HG03558 (cell line): ENCODE data around the gene PPP1CC.
"Not testable (repeated sequence)": the region's sequence is repeated elsewhere in the genome, so short reads cannot be mapped to it uniquely, and the experiment has no call there.

Experiments
- ATAC-seq: cut with Tn5 transposase; IDR thresholded peaks from one replicate; pipeline ENCODE4 v1.9.1; 2021; ENCODE audit warnings: moderate number of reproducible peaks; ENCODE audit not compliant: unreplicated experiment; ENCODE audit errors: extremely low read depth

PPP1CC gene

GRCh38 chr12:110742718-110743570, at the start of gene PPP1CC:
Gene PPP1CC (minus strand): TSS chr12:110742891. CDS start chr12:110742707, 184 bp downstream.
- peak; percentile 57 for ATAC-seq

- no peak for ATAC-seq
These were observed 48.9 kb upstream of the PPP1CC start for GRCh38 chr12:110791589-110791988.

- no peak for ATAC-seq
These were observed 47.6 kb upstream of the PPP1CC start for GRCh38 chr12:110790301-110790700.

DNA sequence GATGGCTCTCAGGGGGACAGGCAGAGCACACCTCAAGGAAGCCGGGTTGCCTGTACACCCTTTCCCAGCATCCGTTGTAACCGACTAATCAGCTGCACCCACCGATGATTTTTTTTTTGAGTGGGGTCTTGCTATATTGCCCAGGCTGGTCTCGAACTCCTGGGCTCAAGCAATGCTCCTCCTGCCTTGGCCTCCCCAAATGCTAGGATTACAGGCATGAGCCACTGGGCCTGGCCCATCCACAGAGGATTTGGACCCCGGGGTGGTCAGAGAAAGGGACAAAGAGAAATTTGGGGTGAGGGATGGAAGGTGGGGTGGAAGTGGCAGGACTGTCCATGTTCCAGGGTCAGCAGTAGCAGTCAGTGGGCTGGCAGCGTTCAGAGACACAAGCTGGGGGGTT, 43.3 kb upstream of the PPP1CC start:
- ATAC-seq: no peak

DNA sequence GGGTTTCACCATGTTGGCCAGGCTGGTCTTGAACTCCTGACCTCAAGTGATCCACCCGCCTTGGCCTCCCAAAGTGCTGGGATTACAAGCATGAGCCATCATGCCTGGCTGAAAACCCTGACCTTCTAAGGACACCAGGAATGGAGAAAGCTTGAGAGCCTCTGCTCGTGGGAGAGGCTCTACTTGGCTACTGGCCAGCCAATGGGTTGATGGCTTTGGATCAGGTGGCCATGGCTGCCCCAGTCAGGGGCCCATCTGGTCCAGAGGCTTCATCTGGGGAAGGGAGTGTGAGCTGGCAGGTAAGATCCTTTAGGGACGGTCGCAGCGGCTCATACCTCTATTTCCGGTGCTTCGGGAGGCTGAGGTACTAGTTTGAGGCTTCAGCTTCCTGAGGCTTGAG, 42.5 kb upstream of the PPP1CC start:
- no peak for ATAC-seq

- no peak for ATAC-seq
These were observed 40.2 kb upstream of the PPP1CC start for GRCh38 chr12:110782922-110783321.

GRCh38 chr12:110782094-110782493, 39.4 kb upstream of the PPP1CC start:
- no peak for ATAC-seq

DNA sequence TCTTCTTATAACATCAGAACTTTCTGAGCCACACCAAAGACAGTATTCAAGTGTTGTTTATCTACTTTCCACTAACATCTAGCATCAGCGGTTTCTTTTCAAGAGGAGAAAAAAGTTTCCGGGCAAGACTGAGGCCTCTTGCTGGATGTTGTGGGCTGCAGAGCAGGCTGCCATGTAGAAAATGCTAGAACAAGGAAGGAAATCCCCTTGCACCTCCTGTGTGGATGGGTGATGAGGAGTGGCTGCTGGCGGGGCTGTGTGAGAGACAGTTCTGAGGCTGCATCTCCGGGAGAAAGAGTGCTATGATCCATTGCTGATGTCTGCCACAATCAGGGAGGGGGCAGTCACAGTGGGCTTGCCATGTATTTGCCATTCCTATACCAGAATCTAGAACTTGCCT, 37.8 kb upstream of the PPP1CC start:
- ATAC-seq: no peak

GRCh38 chr12:110778833-110779577, 36.3 kb upstream of the PPP1CC start:
- no peak for ATAC-seq

GRCh38 chr12:110776410-110776809, 33.7 kb upstream of the PPP1CC start:
- peak; percentile 84 for ATAC-seq

- no peak for ATAC-seq
These were observed 33.3 kb upstream of the PPP1CC start for GRCh38 chr12:110775997-110776396.

DNA sequence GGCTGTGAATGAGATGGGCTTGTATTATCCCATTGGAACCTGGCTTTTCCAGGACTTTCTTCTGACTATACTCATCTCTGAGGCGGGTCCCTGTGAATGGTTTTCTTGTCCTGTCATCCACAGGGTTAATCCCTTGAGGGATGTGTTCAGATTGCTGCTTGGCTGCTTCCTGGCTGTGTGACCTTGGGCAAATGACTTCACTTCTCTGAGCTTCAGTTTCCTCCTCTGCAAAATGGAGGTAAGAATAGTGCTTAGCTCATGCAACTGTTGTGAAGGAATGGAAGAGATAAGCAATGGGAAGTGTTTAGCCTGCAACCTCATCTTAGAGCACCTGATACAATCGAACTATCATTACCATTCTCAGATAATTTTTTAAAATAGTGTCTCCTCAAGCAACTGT, 32.1 kb upstream of the PPP1CC start:
- ATAC-seq: no peak

GRCh38 chr12:110768960-110769359, 26.3 kb upstream of the PPP1CC start:
- no peak for ATAC-seq

DNA sequence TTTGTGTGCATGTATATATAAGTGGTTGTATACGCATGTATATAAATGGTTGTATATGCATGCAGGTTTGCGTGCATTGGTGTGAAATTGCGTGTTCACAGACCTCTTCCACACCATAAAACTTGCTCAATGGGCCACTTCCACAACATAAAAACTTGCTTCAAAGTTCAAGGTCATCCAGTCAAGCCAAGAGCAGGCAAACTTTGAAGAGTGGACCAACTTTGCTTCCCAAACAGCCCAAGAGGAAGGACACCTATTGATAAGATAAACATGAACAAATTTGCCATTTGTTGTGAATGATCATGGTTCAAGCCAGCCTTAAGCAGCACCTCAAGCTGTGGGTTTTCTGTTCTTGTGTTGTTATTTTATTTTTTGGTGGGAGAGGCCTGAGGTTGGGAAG, 25.2 kb upstream of the PPP1CC start:
- ATAC-seq: no peak

DNA sequence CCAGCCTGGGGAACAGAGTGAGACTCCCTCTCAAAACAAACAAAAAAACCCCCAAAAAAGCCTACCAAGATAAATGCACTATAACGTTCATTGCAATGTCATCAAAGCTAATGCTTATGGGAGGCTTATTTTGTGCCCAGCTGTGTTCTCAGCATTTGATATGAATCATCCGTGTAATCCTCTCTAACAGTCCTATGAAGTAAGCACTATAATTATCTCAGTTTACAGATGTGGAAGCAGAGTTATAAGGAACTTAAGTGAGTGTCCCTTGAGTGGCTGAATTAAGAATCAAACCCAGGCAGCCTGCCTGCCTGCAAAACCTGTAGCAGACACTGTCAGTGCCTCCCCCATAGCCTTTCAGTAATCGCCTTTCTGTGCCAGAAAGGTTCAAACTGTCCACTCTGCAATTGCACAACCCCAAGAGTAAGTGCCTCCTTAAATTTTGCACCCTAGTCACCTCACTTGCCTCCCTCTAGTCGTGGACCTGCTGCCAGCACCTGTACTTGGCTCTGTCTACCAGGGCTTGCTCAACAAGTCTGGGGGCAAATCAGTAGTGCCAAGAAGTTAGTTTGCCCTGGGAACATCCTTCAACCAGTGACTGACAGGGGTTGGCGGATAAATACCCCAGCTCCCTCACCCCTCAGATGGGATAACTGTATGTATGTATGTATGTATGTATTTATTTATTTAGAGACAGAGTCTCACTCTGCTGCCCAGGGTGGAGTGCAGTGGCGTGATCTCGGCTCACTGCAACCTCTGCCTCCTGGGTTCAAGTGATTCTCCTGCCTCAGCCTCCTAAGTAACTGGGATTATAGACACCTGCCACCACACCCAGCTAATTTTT, 23.8 kb upstream of the PPP1CC start:
- ATAC-seq: no peak

GRCh38 chr12:110765572-110765971, 22.9 kb upstream of the PPP1CC start:
- ATAC-seq: not testable (repeated sequence)

- no peak for ATAC-seq
These were observed 22.4 kb upstream of the PPP1CC start for GRCh38 chr12:110765111-110765510.

DNA sequence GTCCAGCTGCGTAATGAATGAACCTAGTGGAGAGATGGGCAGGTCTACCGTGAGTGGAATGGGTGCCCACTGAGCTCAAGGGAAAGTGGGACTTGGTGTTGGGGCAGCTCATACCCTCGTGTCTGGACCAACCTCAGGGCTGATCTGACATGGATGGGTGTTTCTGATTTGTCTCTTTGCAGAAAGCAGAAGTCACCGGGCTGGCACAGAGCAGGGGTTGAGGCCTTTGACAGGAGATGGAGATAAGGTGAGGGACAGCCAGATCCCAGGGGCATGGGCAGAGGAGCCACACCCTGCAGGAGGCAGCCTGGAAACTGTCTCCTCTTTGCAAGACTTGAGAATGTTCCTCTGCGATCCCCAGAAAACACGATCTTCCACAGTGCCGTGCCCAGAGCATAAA, 20.9 kb upstream of the PPP1CC start:
- ATAC-seq: no peak

GRCh38 chr12:110762891-110763290, 20.2 kb upstream of the PPP1CC start:
- ATAC-seq: no peak

- no peak for ATAC-seq
These were observed 17.5 kb upstream of the PPP1CC start for GRCh38 chr12:110760204-110760609.

DNA sequence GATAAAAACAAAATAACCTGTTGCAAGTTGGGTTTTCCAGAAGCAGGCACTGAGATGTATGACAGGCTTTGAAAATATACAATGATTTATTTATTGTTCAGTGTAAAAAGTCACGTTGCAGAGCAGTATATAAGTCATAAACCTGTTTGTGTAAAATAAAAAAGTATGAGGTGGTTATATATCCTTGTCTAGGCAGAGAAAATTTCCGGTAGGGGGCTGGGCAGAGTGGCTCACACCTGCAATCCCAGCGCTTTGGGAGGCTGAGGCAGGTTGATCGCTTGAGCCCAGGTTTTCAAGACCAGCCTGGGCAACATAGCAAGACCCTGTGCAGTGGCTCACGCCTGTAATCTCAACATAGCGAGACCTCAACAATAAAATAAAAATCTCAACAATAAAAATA, 16.2 kb upstream of the PPP1CC start:
- no peak for ATAC-seq
